Suprapubic skin (tissue), 4 donors: ENCODE results near the gene FUT7. TPM values are rescaled to one million over a fixed set of nuclear protein-coding genes. Genes with fewer than 3 reads are reported as not detected.
"Not testable (repeated sequence)": the region's sequence is repeated elsewhere in the genome, so short reads cannot be mapped to it uniquely, and the experiment has no call there.

Experiments
- DNase-seq, 2 donors: peaks; one replicate each; pipeline ENCODE4 v3.0.0-alpha.2; 2019; ENCODE audit warnings: low spot score in 2 of 2
- H3K27ac ChIP-seq: fragments of 200-600 bp; sonication (generic); one replicate; pipeline ENCODE4 v1.5.1; 2019
- H3K27me3 ChIP-seq: fragments of 200-600 bp; sonication (generic); one replicate; pipeline ENCODE4 v1.5.1; 2019
- H3K36me3 ChIP-seq: fragments of 200-600 bp; sonication (generic); one replicate; pipeline ENCODE4 v1.5.1; 2019
- H3K4me1 ChIP-seq: fragments of 200-600 bp; sonication (generic); one replicate; pipeline ENCODE4 v1.5.1; 2019
- H3K4me3 ChIP-seq: fragments of 200-600 bp; sonication (generic); one replicate; pipeline ENCODE4 v1.5.1; 2019; ENCODE audit warnings: mild to moderate bottlenecking
- H3K9me3 ChIP-seq: fragments of 200-600 bp; sonication (generic); one replicate; pipeline ENCODE4 v1.5.1; 2019
- CTCF ChIP-seq, 2 donors: fragments of 200-600 bp in 1 of 2; fragments of 450-650 bp in 1 of 2; sonication (generic) in 1 of 2; IDR thresholded peaks; one replicate each; pipeline ENCODE4 v1.5.1; 2016 to 2019; ENCODE audit warnings: antibody characterized with exemption in 2 of 2, mild to moderate bottlenecking in 1 of 2, moderate library complexity in 1 of 2
- EP300 ChIP-seq: sonication (generic); formaldehyde crosslinking; IDR thresholded peaks from one replicate; pipeline ENCODE4 v1.6.1; 2017; ENCODE audit warnings: antibody characterized with exemption
- POLR2A ChIP-seq, 2 donors: fragments of 450-650 bp; IDR thresholded peaks; one replicate each; pipeline ENCODE4 v1.6.1; 2017; ENCODE audit warnings: antibody characterized with exemption in 2 of 2, mild to moderate bottlenecking in 2 of 2, moderate library complexity in 2 of 2
- POLR2AphosphoS5 ChIP-seq, 3 donors: sonication (generic); formaldehyde crosslinking; IDR thresholded peaks; one replicate each; pipeline ENCODE4 v1.6.1; 2017; ENCODE audit warnings: antibody characterized with exemption in 3 of 3
- WGBS: methylation state at CpG from one replicate; pipeline ENCODE4 v1.1.5; 2018; 5-methylcytosine and 5-hydroxymethylcytosine counted together
- total RNA-seq, 4 donors: library from RNA; depleted of rRNA; stranded (reverse); fragments of >200 nt; gene quantifications; one replicate each; pipeline ENCODE4 v1.1.0, GENCODE V29; 2016

FUT7 gene
- total RNA-seq, 4 donors from 2014 or later, result 0.72 TPM; not detected in 3

- H3K4me1 ChIP-seq, result no peaks in the 10 kb centered on the region
- 76% methylated on average over 23 of the region's 24 CpGs for WGBS
- H3K9me3 ChIP-seq, result no peaks in the 10 kb centered on the region
- peaks cover 36% of the 10 kb centered on the region for H3K36me3 ChIP-seq
- H3K4me3 ChIP-seq, result no peak overlapping the region
- H3K27me3 ChIP-seq, result no peaks in the 10 kb centered on the region
- no peak for DNase-seq
- no peak overlapping the region for H3K27ac ChIP-seq
- no peak for TF ChIP-seq POLR2A (IDR thresholded peaks at IDR 0.05)
- TF ChIP-seq EP300, result no peak
- no peak for TF ChIP-seq POLR2AphosphoS5 (IDR thresholded peaks at IDR 0.05)
- TF ChIP-seq CTCF (IDR thresholded peaks at IDR 0.05), result no peak
Observed at GRCh38 chr9:137006116-137007003, 25.5 kb downstream of the FUT7 start.

GRCh38 chr9:137004285-137004684 is 27.6 kb downstream of the FUT7 start:
- TF ChIP-seq CTCF (IDR thresholded peaks at IDR 0.05), result peak in 1 of 2 donors; percentile 43
- H3K36me3 ChIP-seq, result peaks cover 18% of the 10 kb centered on the region
- WGBS, result 34% methylated on average over 14 of the region's 17 CpGs
- not testable (repeated sequence) for DNase-seq, H3K27me3 ChIP-seq, H3K27ac ChIP-seq, H3K4me3 ChIP-seq, H3K9me3 ChIP-seq, H3K4me1 ChIP-seq

- Histone ChIP-seq H3K4me3 (no peak overlapping the region), H3K27me3 (no peaks in the 10 kb centered on the region), H3K27ac (no peak overlapping the region), H3K9me3 (no peaks in the 10 kb centered on the region), H3K36me3 (peaks cover 3% of the 10 kb centered on the region), H3K4me1 (peaks cover 3% of the 10 kb centered on the region)
- no peak for DNase-seq
- WGBS, result 93% methylated on average over 7 of the region's 10 CpGs
- no peak for TF ChIP-seq CTCF (IDR thresholded peaks at IDR 0.05)
- TF ChIP-seq EP300, result no peak
- no peak for TF ChIP-seq POLR2A (IDR thresholded peaks at IDR 0.05)
- no peak for TF ChIP-seq POLR2AphosphoS5 (IDR thresholded peaks at IDR 0.05)
Observed at GRCh38 chr9:137002646-137003041, 29.2 kb downstream of the FUT7 start.

- no peak for DNase-seq
- no peak for TF ChIP-seq POLR2A (IDR thresholded peaks at IDR 0.05)
- no peak for TF ChIP-seq POLR2AphosphoS5 (IDR thresholded peaks at IDR 0.05)
- no peak for TF ChIP-seq CTCF (IDR thresholded peaks at IDR 0.05)
- no peak for TF ChIP-seq EP300
- no peaks in the 10 kb centered on the region for H3K9me3 ChIP-seq
- H3K4me1 ChIP-seq, result peaks cover 9% of the 10 kb centered on the region
- no peaks in the 10 kb centered on the region for H3K36me3 ChIP-seq
- H3K27ac ChIP-seq, result no peak overlapping the region
- no peak overlapping the region for H3K4me3 ChIP-seq
- peaks cover 4% of the 10 kb centered on the region for H3K27me3 ChIP-seq
- WGBS, result 85% methylated on average over 20 of the region's 20 CpGs
Observed at GRCh38 chr9:137001857-137002645, 29.8 kb downstream of the FUT7 start.
